ENCODE results near the gene PDZD2.

- TF ChIP-seq POLR2A (IDR thresholded peaks at IDR 0.05): no peak
- TF ChIP-seq CTCF (IDR thresholded peaks at IDR 0.05): no peak
These were observed 270.1 kb downstream of the PDZD2 start for GRCh38 chr5:31909073-31909472.

All from testis (tissue), 2 donors.